Caco-2 (cell line): ENCODE results near the gene RBM18. TPM values are rescaled to one million over a fixed set of nuclear protein-coding genes. Genes with fewer than 3 reads are reported as not detected.

Experiments used
- BruUV-seq: library from RNA; stranded (reverse); fragments of 400-500 nt; replicated peaks from 2 replicates; lab custom pipeline; 2021; lab: Mats Ljungman, UMichigan
- CTCF ChIA-PET: fragments of 300-600 bp; sonication (Branson Sonifier 250); formaldehyde crosslinking; loops from one replicate; lab custom pipeline; 2022; ENCODE audit warnings: antibody characterized with exemption; lab: Charles Lee
- POLR2A ChIA-PET: fragments of 300-600 bp; sonication (Branson Sonifier 250); formaldehyde crosslinking; loops from one replicate; lab custom pipeline; 2022; ENCODE audit warnings: antibody characterized with exemption; lab: Charles Lee
- DNase-seq, 2 experiments: peaks; one replicate each; pipeline versions ENCODE4 v3.0.0 to v3.0.0-alpha.2; 2020 to 2022
- H3K27me3 ChIP-seq: replicated peaks from 2 replicates; pipeline ENCODE4 v1.6.0; 2011; ENCODE audit warnings: low read length; ENCODE audit not compliant: control insufficient read depth, insufficient read depth
- H3K36me3 ChIP-seq: 2 replicates; pipeline ENCODE4 v1.5.1; 2011; ENCODE audit warnings: low read length; ENCODE audit not compliant: control insufficient read depth, insufficient read depth
- H3K4me1 ChIP-seq: fragments of 250-450 bp; sonication (Bioruptor Pico); 2 replicates; pipeline ENCODE4 v1.5.1; 2020; ENCODE audit warnings: mild to moderate bottlenecking
- H3K4me3 ChIP-seq: 2 replicates; pipeline ENCODE4 v1.5.1; 2011; ENCODE audit warnings: low read depth, mild to moderate bottlenecking, control low read depth, low read length
- H3K9me3 ChIP-seq: fragments of 250-450 bp; sonication (Bioruptor Pico); 2 replicates; pipeline ENCODE4 v1.5.1; 2020; ENCODE audit warnings: mild to moderate bottlenecking, moderate library complexity
- H3K27ac Mint-ChIP-seq: one replicate; pipeline ENCODE4 v1.8.0; 2022; ENCODE audit warnings: mixed read lengths; ENCODE audit not compliant: unreplicated experiment
- H3K27me3 Mint-ChIP-seq: one replicate; pipeline ENCODE4 v1.8.0; 2022; ENCODE audit warnings: mixed read lengths; ENCODE audit not compliant: insufficient read depth, unreplicated experiment
- H3K36me3 Mint-ChIP-seq: one replicate; pipeline ENCODE4 v1.8.0; 2022; ENCODE audit warnings: mild to moderate bottlenecking, mixed read lengths; ENCODE audit not compliant: insufficient read depth, unreplicated experiment
- H3K4me1 Mint-ChIP-seq: one replicate; pipeline ENCODE4 v1.8.0; 2022; ENCODE audit warnings: low read depth, mixed read lengths; ENCODE audit not compliant: unreplicated experiment
- H3K4me3 Mint-ChIP-seq: one replicate; pipeline ENCODE4 v1.8.0; 2022; ENCODE audit warnings: mild to moderate bottlenecking, moderate library complexity, mixed read lengths; ENCODE audit not compliant: unreplicated experiment
- H3K9me3 Mint-ChIP-seq: one replicate; pipeline ENCODE4 v1.8.0; 2022; ENCODE audit warnings: mixed read lengths; ENCODE audit not compliant: unreplicated experiment
- intact Hi-C: fragments of 100-400 bp; cut with micrococcal nuclease; formaldehyde crosslinking; loops from one replicate; pipeline ENCODE4 v1.10.0; 2022; ENCODE audit not compliant: unreplicated experiment
- total RNA-seq: library from RNA; stranded (reverse); gene quantifications from 2 replicates; pipeline ENCODE4 v1.2.3, GENCODE V29; 2022
- TF ChIP-seq, protein P1 (sequence below), 2 experiments: fragments of 200-600 bp in 1 of 2; IDR thresholded peaks; 1 replicate in 1 of 2; 2 replicates in 1 of 2; pipeline versions ENCODE4 v1.5.1 to v1.8.0; 2011 to 2022; ENCODE audit warnings: antibody characterized with exemption in 1 of 2, control low read depth in 1 of 2, inconsistent platforms in 1 of 2, low read depth in 1 of 2, low read length in 1 of 2, mild to moderate bottlenecking in 1 of 2, moderate library complexity in 1 of 2; ENCODE audit not compliant: insufficient read depth in 1 of 2, severe bottlenecking in 1 of 2, unreplicated experiment in 1 of 2

RBM18 gene
- total RNA-seq, 1 experiment from 2014 or later = 20.6 TPM

DNA sequence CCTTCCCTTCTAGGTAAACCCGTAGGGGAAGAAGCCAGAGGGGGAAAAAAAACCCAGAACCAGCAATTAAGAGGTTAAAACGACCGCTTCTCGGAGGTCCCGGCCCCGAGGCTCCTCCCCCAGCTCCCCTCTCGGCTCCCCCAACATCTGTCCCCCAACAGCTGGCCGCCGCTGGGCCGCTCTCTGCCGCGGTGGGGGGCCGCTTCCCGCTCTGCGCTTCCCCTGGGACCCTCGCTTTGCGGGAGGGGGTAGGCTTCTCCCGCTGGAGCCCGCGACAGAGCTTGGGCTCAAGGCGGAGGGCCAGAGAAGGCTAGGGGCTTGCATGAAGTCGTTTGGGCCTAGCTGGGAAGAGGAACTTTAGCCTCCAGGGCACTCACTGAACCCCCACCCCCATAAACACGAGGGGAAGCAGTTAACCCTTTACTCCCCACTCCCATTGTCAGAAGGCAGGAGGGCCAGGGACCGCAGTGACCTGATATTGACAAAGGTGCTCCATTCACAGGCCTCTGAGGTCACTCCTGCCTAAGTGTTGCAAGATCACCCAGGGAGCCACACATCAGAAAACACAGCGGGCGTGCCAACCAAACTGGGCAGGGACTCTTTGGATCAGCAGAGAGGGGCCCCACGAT lies 43.3 kb downstream of the RBM18 start:
- intact Hi-C loops = no loop called here
- no peaks in the 10 kb centered on the region for H3K9me3 ChIP-seq
- Mint-ChIP-seq H3K27me3 (peaks cover under 1% of the 10 kb centered on the region), H3K36me3 (no peaks in the 10 kb centered on the region), H3K27ac (no peak overlapping the region), H3K9me3 (no peaks in the 10 kb centered on the region), H3K4me1 (no peaks in the 10 kb centered on the region), H3K4me3 (no peak overlapping the region)
- ChIA-PET CTCF (no interaction called here), POLR2A (no interaction called here)
- no peak overlapping the region for H3K4me3 ChIP-seq
- no peak for DNase-seq
- no TSS peak for BruUV-seq
- TF ChIP-seq, protein P1, sequence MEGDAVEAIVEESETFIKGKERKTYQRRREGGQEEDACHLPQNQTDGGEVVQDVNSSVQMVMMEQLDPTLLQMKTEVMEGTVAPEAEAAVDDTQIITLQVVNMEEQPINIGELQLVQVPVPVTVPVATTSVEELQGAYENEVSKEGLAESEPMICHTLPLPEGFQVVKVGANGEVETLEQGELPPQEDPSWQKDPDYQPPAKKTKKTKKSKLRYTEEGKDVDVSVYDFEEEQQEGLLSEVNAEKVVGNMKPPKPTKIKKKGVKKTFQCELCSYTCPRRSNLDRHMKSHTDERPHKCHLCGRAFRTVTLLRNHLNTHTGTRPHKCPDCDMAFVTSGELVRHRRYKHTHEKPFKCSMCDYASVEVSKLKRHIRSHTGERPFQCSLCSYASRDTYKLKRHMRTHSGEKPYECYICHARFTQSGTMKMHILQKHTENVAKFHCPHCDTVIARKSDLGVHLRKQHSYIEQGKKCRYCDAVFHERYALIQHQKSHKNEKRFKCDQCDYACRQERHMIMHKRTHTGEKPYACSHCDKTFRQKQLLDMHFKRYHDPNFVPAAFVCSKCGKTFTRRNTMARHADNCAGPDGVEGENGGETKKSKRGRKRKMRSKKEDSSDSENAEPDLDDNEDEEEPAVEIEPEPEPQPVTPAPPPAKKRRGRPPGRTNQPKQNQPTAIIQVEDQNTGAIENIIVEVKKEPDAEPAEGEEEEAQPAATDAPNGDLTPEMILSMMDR (IDR thresholded peaks at IDR 0.05; ENCODE audit: insufficient read depth in 1 of 2, low read depth in 1 of 2, low read length in 1 of 2, severe bottlenecking in 1 of 2, unreplicated experiment in 1 of 2) = no peak
- H3K36me3 ChIP-seq = no peaks in the 10 kb centered on the region
- H3K27me3 ChIP-seq = no peaks in the 10 kb centered on the region
- no peaks in the 10 kb centered on the region for H3K4me1 ChIP-seq

DNA sequence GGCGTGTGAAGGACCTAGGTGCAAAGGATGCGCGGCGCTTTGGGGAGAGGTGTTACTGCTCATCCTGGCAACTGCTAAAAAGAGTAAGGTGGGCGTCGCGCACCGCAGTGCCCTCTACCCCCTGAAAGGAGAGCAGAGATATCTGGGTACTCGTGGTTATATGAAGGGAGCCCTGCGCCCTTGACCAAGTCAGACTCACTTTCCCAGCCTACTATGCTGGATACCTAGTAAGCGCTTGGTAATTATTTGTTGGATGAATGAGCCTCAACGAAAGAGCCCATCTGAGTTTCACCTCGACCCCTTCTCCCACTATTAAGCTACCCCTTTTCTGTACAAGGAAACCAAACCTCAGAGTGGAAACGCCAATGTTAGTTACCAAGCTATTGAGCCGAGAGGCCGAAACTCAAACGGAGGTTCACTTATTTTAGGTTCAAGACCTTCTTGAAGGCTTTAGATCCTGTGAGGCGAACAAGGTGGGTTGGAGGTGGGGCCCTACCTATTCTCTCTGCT lies 43.9 kb downstream of the RBM18 start:
- Mint-ChIP-seq H3K27ac (no peak overlapping the region), H3K4me1 (no peaks in the 10 kb centered on the region), H3K4me3 (no peak overlapping the region), H3K9me3 (no peaks in the 10 kb centered on the region), H3K36me3 (no peaks in the 10 kb centered on the region), H3K27me3 (no peaks in the 10 kb centered on the region)
- TF ChIP-seq, protein P1 (IDR thresholded peaks at IDR 0.05; ENCODE audit: insufficient read depth in 1 of 2, low read depth in 1 of 2, low read length in 1 of 2, severe bottlenecking in 1 of 2, unreplicated experiment in 1 of 2) = no peak
- no peak overlapping the region for H3K4me3 ChIP-seq
- intact Hi-C loops = no loop called here
- ChIA-PET CTCF (no interaction called here), POLR2A (no interaction called here)
- no peaks in the 10 kb centered on the region for H3K4me1 ChIP-seq
- no peak for DNase-seq
- H3K27me3 ChIP-seq = no peaks in the 10 kb centered on the region
- BruUV-seq = no TSS peak
- no peaks in the 10 kb centered on the region for H3K36me3 ChIP-seq
- H3K9me3 ChIP-seq = no peaks in the 10 kb centered on the region

GRCh38 chr9:122219856-122220672 lies 44.6 kb downstream of the RBM18 start:
- H3K9me3 ChIP-seq = no peaks in the 10 kb centered on the region
- H3K36me3 ChIP-seq = no peaks in the 10 kb centered on the region
- no peak overlapping the region for H3K4me3 ChIP-seq
- DNase-seq = no peak
- Mint-ChIP-seq H3K4me3 (no peak overlapping the region), H3K9me3 (no peaks in the 10 kb centered on the region), H3K4me1 (no peaks in the 10 kb centered on the region), H3K27me3 (peaks cover 3% of the 10 kb centered on the region), H3K27ac (no peak overlapping the region), H3K36me3 (no peaks in the 10 kb centered on the region)
- no peaks in the 10 kb centered on the region for H3K27me3 ChIP-seq
- BruUV-seq = no TSS peak
- TF ChIP-seq, protein P1 (IDR thresholded peaks at IDR 0.05; ENCODE audit: insufficient read depth in 1 of 2, low read depth in 1 of 2, low read length in 1 of 2, severe bottlenecking in 1 of 2, unreplicated experiment in 1 of 2) = no peak
- intact Hi-C loops = no loop called here
- ChIA-PET CTCF (no interaction called here), POLR2A (no interaction called here)
- H3K4me1 ChIP-seq = no peaks in the 10 kb centered on the region
